ENCODE measurements around the gene CISTR.
"Not testable (repeated sequence)": the region's sequence is repeated elsewhere in the genome, so short reads cannot be mapped to it uniquely, and the experiment has no call there.

The CISTR gene

DNA sequence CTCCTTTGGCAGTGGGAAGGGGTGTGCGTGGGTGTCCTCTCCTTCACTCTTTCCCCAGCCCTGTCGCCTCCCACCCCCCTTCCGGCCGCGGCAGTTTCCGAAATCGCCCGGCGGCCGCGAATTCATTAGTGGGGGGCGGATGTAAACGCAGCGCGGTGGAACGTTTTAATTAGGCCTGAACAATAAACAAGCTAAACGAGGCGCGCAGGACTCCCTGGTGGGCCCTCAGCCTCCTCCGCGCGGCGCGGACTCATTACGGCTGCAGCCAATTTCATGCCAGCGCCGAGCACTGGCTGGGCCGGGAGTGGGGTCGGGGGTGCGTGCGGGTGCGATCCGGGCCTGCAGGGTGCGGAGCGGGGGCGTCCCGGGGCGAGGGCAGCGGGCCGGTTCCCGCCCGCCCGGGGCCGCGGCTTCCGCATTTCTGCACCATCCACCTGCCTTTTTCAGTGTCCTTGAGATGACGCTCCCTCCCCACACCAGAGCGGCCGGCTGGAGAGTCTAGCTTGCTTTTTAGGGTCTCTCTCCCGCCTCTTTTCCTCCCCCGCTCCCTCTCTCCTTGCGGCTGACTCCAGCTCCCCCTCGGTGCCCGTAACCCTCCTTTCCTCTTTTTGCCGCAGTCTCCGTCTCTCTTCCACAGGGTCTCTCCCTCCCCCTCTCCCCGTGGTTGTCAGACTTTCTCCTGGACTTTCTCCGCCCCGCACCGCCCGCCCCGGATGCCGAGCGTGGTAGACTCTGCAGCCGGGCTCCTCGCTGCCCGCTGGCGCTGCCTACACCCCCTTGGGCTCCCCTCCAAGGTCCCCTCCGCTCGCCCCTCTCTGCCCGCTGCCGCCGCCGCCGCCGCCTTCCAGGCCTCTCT, at the start of gene CISTR:
Gene CISTR (minus strand): TSS at position 644 of the 856 bp plus-strand sequence.
- no peak for DNase-seq

DNA sequence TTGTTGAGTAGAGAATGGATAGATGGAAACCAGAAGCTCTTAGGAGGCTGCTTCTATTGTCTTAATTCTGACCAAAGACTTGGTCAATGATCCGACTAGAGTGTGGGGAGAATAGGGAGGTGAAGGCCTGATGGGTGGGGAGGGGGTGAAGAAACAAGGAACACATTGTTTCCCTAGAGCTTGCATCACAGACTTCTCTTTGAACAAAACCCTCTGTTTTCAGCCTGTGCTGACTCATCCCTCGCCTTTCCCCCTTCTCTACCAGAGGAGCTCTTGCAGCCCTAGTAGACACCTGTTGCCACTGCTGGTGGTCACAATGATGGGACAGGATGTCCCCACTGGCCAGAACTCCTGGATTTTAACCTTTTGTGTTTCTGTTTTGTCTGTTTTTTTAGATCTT, 46.8 kb upstream of the CISTR start:
- DNase-seq = no peak

DNA sequence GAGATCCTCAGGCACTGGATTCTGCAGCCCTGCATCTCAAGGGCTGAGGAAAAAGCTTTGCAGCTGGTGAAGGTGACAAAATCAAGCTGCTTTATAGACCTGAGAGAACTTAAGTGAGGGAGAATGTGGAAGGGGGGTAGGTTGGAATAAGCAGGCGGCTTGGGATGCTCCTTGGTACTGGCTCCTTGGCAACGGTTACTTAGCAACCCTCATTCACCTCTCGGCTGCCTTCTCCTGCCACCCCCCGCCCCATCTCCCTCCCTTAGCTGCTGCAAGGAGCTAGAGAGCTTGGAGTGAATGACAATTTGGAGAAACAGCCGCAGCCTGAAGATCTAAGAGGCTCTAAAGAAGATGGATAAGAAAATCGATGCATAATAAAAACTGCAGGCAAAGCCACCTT, 44.1 kb upstream of the CISTR start:
- no peak for DNase-seq

DNA sequence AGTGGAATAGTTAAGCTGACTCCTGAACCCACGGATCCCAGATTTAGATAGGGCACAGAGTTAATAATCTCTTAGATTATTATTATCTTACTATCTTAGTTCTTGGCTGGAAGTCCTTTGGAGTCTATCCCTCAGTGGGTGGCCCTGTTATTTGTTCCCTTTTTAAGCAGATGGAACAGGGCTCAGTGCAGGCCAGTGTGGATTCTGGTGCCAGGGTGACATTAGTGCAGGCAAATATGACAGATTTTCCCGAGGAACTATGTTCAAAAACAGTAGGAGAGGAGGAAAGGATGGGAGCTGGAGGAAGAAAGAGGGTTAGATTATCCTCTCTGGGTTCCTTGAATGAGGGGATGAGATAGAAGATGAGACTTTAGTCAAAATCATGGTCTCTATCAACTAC, 41.4 kb upstream of the CISTR start:
- DNase-seq = no peak

DNA sequence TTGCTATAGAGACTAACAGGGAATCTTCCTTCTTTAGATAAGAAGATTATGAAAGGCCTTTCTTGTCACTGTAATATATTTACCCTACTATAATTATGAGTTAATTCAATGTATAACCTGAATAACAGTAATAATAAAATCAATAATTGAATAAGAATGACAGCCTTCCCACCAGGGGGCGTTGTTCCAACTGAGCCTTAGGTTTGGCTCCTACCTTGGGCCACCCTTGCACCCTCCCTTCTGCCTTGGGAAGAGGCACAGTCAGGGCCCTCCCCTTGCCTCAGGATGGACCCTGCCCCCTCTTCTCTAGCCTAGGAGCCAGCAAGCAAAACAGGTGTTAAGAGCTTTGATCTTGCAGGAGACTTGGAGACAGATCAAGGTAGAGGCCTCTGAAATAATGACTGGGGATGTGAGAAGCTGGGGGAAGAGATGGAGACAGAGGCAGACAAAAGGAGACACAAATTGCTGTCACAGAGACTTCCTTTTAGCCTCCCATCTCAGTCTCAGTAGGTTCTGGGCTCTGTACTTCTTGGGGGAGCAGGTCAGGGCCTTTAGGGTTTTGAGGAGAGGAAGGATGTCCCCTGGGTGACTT, 40.1 kb upstream of the CISTR start:
- DNase-seq = peak; percentile 11

DNA sequence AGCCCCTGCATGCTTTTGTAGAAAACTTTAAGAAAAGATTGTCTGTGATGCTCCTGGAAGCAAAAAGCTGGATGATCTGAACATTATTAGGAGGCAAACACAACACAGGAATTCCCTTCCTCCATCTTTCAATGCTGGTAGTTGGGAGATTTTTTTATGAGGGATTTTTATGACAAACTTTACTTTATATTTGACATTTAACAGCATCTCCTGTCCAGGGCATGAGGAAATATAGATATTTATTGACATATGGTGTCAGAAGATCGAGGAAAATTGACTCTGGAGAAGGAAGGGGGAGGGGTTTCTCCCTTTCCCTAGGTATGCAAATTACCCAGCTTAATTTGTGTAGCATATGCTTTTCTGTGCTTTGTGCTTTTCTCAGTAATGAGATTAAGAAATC, 37.8 kb upstream of the CISTR start:
- DNase-seq = no peak

DNA sequence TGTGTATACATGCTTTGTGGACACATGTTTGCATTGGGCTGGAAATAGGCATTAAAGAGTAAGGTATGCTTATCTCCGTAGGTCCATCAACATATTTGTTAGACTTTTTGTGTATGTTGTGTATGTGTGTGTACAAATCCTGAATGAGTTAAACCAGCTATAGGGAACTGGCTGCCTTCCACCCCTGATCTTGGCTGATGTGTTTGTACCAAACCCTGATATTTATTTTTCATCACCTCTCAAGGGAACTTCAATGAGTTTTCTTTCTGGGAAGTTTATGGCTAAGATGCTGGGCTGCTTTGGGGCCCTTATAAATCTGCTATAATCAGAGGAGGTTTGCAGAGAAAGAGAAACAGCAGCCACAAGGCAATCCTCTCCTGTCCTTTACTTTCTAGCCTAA, 37.1 kb upstream of the CISTR start:
- no peak for DNase-seq

DNA sequence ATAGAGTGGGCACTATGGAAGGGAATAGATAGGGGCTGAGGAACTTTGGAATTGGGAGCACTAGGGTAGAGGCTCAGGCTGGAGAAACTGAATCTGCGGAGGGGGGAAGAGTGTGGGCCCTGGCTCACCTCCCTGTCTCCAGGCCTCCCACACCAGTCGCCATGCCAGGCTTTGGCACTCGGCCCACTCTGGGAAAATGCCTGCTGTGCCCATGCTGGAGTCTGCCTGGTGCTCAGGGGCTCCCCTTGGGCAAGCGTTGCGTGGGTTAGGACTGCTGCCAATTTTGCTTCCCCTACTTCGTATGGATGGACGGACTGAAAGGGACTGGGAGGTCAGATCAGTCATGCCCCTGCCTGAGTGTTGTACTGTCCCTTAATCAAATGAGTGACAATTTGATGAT, 34.6 kb upstream of the CISTR start:
- DNase-seq = no peak

DNA sequence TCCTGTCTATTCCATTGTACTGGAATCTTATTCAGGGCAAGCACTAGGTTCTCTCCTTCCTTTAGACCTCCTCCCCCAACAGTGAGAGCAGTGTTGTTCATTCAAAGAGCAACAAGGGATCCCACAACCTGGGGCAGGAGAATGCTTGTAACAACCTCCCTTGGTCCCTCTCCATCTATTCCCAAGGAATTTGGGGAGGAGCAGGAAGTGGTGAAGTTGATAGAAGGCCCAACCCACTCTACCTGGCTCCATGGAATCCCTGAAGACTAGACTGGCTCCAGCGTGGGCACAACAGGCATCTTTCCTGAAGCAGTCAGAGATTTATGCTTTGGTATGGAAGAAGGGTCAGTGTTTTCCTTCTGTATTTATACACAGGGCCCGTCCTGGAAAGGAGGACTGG, 33.4 kb upstream of the CISTR start:
- no peak for DNase-seq

DNA sequence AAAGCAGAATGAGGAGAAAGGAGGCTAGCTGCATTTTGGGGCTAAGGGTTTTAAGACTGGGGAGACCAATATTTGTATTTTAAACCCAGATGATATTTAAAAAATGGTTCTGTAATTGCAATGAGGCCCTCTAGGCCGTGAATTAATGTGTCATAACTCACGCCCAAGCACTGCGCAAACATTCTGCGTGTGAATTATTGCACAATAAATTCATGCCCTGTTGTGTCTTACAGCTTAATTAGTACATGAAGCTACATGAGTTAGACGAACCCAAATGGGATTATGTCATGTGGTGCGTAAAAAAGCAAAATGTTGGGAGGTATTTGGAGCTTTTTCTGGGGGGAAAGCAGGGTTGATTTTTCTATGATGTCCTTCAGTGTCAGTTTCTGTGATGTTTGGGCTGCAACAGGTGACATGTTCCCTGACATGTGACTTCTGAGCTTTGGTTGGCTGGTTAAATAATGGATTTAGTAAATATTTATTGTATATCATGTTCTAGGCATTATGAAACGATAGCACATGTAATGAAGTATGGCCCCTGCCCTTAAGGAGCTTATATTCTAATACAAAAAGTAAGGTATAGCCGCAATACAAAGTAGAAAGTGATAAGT, 30.4 kb upstream of the CISTR start:
- DNase-seq = no peak

DNA sequence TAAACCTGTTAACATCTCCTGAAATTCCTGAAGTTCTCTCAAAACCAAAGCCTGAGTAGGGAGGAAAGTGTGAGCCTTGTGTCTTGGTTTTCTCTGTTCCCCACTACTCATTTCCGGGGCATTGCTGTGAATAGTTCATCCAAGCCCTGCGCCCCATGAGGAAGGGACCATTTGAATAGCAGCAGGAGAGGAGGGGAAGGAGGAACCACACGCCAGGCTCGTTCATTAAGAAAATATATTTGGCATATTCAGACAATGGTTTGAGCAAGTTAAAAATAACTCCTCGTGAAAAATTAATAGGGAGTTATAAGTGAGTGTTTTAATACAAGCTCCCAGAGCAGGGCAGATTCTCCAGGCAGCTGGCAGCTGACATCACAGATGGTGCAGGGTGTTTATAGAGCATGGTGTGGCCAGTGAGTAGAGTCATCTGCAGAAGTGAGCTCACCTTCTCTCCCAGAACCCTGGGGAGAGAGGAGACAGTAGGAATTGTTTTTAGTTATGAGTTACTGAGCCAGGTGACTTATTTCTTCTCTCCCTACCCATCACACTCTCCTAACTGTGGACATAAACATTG, 29.5 kb upstream of the CISTR start:
- DNase-seq = no peak

DNA sequence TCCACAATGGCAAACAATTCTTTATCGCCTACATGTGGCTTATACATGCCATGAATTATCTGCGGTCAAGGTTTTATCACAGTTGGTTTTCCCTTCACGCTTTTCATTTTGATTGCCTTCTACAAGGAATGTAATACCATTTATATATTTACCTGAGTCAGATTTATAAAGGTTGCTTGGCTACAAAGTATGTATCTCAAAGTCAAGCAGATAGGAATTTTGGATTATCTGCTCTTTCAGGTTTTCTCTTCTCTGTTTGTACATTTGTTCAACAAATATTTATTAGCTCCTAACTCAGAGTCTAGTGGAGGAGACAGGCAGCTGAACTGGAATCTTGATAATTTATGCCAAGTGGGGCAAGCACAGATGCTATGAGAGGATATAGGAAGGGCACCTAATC, 28.5 kb upstream of the CISTR start:
- DNase-seq = no peak

DNA sequence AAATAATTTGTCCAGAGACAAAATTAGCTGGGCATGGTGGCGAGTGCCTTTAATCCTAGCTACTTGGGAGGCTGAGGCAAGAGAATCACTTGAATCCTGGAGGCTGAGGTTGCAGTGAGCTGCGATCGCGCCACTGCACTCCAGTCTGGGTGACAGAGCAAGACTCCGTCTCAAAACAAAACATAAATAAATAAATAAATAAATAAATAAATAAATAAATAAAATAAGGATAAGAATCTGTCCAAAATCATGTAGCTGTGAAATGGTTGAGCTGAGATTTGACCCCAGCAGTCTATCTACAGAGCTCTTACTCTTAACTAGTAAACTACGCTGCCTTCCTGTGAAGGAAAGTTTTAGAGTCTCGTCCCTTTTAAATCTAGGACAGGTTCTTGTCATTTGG, 27.9 kb upstream of the CISTR start:
- not testable (repeated sequence) for DNase-seq

DNA sequence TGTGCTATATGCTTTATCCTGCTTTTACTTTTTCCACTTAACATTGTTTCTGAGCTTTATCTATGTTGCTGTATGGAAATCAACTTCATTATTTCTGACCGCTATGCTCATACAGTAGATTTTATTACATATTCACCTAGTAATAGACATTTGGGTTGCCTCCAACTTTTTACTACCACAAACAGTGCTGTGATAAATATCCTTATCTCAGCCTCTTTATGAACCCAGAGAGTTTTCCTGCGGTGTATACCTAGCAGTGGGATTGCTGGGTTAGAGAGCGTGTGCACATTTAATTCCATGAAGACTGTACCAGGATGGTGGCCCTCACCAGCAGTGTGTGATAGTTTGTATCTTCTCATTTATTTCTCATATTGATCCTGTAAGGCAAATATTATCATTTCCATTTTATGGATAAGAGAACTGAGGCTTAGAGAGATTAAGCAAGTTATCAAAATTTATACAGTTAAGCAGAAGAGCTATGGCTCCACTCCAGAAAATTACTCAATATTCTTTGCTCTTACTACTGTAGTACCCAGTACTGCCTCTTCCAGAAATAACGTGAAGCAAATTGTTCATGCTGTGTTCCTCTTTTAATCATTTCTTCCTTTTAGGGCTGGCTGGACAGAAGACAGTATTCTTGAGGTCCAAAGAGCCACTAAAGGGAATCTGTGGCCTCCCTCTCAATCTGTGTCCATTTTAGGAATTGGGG, 26.3 kb upstream of the CISTR start:
- DNase-seq = no peak

DNA sequence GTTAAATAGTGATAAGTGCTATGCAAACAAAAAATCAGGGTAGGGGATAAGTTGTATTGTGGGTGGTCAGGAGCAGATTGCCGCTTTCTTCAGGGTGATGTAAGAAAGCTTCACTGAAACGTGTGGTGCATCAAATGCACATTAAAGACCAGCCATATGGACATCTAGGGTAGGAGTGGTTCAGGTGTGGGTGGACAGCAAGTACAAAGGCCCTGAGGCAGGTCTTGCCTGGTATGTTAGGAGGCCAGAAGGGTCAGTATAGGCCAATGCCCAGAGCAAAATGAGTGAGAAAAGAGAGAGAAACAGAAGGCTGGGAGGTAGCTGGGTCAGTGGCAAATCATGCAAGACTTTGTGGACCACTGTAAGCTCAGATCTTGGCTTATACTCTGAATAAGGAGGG, 25.6 kb upstream of the CISTR start:
- DNase-seq = no peak

DNA sequence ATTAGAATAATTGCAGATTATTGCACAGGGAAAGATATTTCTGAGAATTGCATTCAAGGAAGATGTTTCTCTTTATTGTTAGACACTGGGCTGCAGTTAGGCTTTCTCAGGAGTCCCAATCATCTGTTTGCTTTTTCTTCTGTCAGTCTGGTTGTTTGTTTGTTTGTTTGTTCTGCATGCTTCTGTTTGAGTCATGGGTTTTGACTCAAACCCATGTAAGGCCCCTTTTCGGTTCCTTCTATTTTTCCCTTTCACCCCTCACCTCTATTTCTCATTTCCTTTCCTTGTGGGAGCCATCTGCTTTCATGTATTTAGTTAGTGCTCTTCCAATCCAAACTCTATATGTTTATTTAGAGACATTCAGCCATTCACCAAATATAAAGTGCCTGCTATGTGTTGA, 25.1 kb upstream of the CISTR start:
- DNase-seq = no peak

DNA sequence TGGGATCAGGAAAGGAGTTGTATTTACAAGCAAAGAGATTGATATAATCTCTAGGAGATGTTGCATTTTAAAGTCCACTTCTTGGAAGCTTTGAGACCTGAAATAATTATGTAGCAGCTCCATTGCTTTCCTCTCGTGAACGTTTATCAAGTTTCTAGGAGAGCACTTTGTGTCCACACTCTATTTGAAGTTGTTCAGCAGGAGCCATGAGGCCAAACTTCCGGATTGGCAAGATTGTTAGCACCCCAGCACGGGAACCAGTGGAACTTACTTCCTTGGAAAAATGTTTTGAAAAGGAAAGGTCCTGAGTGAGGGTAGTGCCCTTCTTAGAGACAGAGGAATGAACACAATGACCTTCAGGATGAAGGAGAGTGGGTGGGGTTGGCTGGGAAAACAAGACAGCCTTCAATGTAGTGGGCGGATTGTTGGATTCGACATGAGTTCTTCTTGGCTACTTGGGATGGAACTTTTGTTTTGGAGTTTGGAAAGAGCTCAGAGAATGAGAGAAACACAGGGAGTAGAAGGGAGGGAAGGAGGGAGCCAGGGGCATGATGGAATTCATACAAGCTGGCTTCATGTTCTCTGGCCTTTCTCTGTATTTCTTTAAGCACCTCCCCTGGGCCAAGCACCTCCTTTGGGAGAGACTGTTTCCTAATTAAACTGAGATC, 23.8 kb upstream of the CISTR start:
- no peak for DNase-seq

DNA sequence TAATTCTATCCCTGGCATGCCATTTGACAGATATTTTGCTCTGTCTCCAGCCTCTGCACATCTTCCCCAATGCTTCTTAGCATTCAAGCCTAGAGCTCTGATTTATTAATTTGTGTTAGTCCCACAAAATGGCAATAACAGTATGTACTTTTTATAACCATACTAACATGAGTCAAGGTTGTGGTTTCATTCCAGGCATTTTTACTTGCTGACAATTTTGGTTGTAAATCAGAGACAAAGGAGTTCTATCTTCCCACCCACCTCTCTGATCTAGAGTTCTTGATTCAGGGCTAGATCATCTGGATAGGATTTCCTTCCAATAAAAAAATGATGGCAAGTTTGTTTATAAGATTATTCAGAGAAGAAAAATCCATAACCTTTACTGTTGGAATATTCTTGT, 18.5 kb upstream of the CISTR start:
- DNase-seq = no peak

DNA sequence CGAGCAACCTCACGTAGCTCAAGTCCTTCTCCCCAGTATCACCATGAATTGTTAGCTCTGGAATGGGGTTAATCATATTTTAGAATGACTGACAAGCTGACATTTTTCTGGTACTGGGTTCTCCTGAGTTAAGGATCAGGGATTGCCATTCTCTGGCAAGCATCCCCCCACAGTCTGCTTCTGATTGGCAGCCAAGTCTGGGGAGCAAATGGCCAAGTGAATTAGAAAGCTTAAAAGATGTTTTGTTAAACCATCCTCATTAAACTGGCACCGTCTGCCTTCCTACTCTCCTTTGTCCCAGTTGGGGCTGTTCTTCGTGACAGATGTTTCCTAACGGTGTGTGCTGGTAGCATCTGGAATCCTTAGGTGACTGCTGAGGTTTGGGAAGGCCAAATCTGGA, 17.2 kb upstream of the CISTR start:
- DNase-seq = no peak

DNA sequence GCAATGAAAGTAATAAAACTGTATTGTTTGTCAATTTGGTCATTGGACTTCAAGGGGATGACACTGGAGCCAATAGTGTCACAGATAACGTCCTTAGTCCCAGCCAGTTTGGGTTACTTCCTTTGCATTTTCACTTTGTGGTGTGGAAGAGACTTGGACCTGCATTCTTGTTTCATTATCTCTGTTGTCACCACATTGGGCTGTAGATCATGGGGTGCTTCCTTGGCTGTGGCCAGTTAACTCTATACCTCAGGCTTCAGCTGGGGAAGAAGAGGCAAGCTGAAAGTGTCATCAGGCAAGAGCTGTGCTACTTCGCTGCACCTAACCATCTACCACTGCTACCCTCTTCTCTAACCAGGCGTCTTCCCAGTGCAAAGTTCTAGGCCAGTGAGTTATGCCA, 15.1 kb upstream of the CISTR start:
- DNase-seq = no peak

DNA sequence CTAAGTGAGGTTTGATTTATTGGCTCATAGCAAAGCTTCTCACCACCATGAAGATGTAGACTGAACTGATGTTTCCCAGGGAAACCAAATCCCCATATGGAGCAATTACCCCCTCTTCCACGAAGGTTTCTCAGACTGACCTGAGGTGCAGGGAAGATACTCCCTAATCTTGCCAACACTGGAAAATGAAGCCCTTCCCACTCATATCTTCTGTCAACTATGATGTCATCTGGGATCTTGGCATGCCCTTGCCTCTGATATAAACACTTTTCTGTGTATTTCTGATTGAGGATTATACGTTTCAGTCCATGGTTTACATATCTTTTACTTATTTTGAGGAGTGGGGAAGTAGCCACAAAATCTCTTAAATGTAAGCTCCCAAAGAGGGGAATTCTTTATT, 14.1 kb upstream of the CISTR start:
- DNase-seq = no peak

DNA sequence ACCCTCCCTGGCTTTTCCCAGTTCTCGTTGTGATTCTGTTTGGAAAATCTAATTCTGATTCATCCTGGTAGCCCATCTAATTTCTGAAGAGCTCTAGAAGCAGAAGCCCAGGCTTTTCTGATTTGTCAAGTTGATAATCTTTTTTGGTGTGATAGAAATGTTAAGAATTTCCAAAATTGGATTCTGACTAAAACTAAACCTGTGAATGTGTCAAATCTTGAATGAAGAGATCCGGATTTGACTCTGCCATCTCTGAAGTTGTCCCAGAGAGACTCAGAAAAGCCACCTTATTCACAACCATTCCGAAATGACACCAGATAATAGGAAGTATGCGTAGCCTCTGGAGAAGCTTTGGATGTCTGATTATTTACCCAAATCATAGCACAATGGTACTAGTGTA, 12.8 kb upstream of the CISTR start:
- DNase-seq = no peak

DNA sequence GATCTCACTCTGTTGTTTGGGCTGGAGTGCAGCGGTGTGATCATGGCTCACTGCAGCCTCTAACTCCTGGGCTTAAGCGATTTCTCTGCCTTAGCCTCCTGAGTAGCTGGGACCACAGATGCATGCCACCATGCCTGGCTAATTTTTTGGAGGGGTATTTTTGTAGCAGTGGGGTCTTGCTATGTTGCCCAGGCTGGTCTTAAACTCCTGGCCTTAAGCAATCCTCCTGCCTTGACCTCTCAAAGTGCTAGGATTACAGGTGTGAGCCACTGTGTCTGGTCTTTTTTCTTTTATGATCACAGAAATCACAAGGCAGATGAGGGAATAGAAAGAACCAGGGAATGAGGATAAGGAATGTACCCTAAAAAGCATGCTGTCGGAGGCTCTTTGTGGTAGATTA, 11.0 kb upstream of the CISTR start:
- not testable (repeated sequence) for DNase-seq

Data from activated CD4-positive, alpha-beta T cell treated with anti-CD3 and anti-CD28 coated beads, Interleukin-2, amount 50 U/mL, for 16 hours (primary cell).